T-cell (primary cell): Measurements from ENCODE around the gene ADGRG7. TPM values are rescaled to one million over a fixed set of nuclear protein-coding genes. Genes with fewer than 3 reads are reported as not detected.
"Not testable (repeated sequence)": the region's sequence is repeated elsewhere in the genome, so short reads cannot be mapped to it uniquely, and the experiment has no call there.

Source experiments
- ATAC-seq, 4 experiments: fragments of 200-7000 bp in 3 of 4; fragments of 150-1000 bp in 1 of 4; cut with Tn5 transposase; replicated peaks in 1 of 4; 1 replicate in 3 of 4; 2 replicates in 1 of 4; pipeline ENCODE4 v1.10.0; 2021; ENCODE audit warnings: moderate library complexity in 3 of 4, mild to moderate bottlenecking in 2 of 4, moderate number of reproducible peaks in 1 of 4
- CTCF ChIA-PET, 2 donors: fragments of 300-600 bp; sonication (Branson Sonifier 250); formaldehyde crosslinking; loops; one replicate each; lab custom pipeline; 2022; ENCODE audit warnings: antibody characterized with exemption in 2 of 2; lab: Charles Lee
- POLR2A ChIA-PET, 2 donors: fragments of 300-600 bp; sonication (Branson Sonifier 250); formaldehyde crosslinking; loops; one replicate each; lab custom pipeline; 2022; ENCODE audit warnings: antibody characterized with exemption in 2 of 2; lab: Charles Lee
- DNase-seq, 35 experiments: peaks; one replicate each; pipeline versions ENCODE4 v3.0.0 to v3.0.0-alpha.2; 2013 to 2023
- H3K27ac ChIP-seq: one replicate; pipeline ENCODE4 v1.5.1; 2013; ENCODE audit warnings: low read length
- H3K27me3 ChIP-seq, 2 experiments: replicated peaks in 1 of 2; 1 replicate in 1 of 2; 2 replicates in 1 of 2; pipeline versions ENCODE4 v1.6.1 to v1.7.0; 2013; ENCODE audit warnings: low read length in 1 of 2, mixed read lengths in 1 of 2; ENCODE audit not compliant: control insufficient read depth in 2 of 2, insufficient read depth in 2 of 2; ENCODE audit errors: extremely low read depth in 1 of 2
- H3K36me3 ChIP-seq, 2 donors: 1 replicate in 1 of 2; 2 replicates in 1 of 2; pipeline versions ENCODE4 v1.6.1 to v1.7.0; 2013; ENCODE audit warnings: low read length in 1 of 2; ENCODE audit not compliant: control insufficient read depth in 2 of 2, insufficient read depth in 1 of 2; ENCODE audit errors: extremely low read depth in 1 of 2
- H3K4me1 ChIP-seq, 2 experiments: 1 replicate in 1 of 2; 2 replicates in 1 of 2; pipeline versions ENCODE4 v1.6.1 to v1.7.0; 2013; ENCODE audit warnings: low read length in 2 of 2, mixed read lengths in 1 of 2; ENCODE audit not compliant: insufficient read depth in 2 of 2, control insufficient read depth in 1 of 2; ENCODE audit errors: extremely low read depth in 1 of 2
- H3K4me3 ChIP-seq, 2 donors: 1 replicate in 1 of 2; 2 replicates in 1 of 2; pipeline versions ENCODE4 v1.5.1 to v1.7.0; 2013; ENCODE audit warnings: mild to moderate bottlenecking in 2 of 2, low read length in 1 of 2, moderate library complexity in 1 of 2; ENCODE audit not compliant: control insufficient read depth in 1 of 2; ENCODE audit errors: extremely low read depth in 1 of 2
- H3K9me3 ChIP-seq: 2 replicates; pipeline ENCODE4 v1.7.0; 2013
- H3K27ac Mint-ChIP-seq, 2 donors: one replicate each; pipeline ENCODE4 v1.8.0; 2020 to 2021; ENCODE audit warnings: mild to moderate bottlenecking in 2 of 2, mixed read lengths in 2 of 2
- H3K27me3 Mint-ChIP-seq, 2 donors: one replicate each; pipeline ENCODE4 v1.8.0; 2021 to 2022; ENCODE audit warnings: mixed read lengths in 2 of 2
- H3K36me3 Mint-ChIP-seq: one replicate; pipeline ENCODE4 v1.8.0; 2021; ENCODE audit warnings: mixed read lengths
- H3K4me1 Mint-ChIP-seq, 3 donors: one replicate each; pipeline ENCODE4 v1.8.0; 2020 to 2022; ENCODE audit warnings: mixed read lengths in 3 of 3, mild to moderate bottlenecking in 1 of 3
- H3K4me3 Mint-ChIP-seq, 3 donors: one replicate each; pipeline ENCODE4 v1.8.0; 2020 to 2022; ENCODE audit warnings: mild to moderate bottlenecking in 3 of 3, mixed read lengths in 3 of 3, moderate library complexity in 3 of 3
- H3K9me3 Mint-ChIP-seq, 3 donors: one replicate each; pipeline ENCODE4 v1.8.0; 2020 to 2022; ENCODE audit warnings: mixed read lengths in 3 of 3
- WGBS: methylation state at CpG from one replicate; pipeline ENCODE4 v1.1.5; 2013; ENCODE audit warnings: missing lambda C conversion rate; ENCODE audit not compliant: insufficient coverage; 5-methylcytosine and 5-hydroxymethylcytosine counted together
- total RNA-seq, 35 experiments: library from RNA in 6 of 35; stranded (reverse) in 6 of 35; fragments of 120-200 nt in 1 of 35; gene quantifications; one replicate each; pipeline versions ENCODE4 v1.2.1 to v1.2.4 and lab custom pipeline; 2013 to 2026

Gene ADGRG7
- total RNA-seq, 5 donors from 2014 or later (not counting 1 experiment from before 2014, with no cell fraction given), result not detected

DNA sequence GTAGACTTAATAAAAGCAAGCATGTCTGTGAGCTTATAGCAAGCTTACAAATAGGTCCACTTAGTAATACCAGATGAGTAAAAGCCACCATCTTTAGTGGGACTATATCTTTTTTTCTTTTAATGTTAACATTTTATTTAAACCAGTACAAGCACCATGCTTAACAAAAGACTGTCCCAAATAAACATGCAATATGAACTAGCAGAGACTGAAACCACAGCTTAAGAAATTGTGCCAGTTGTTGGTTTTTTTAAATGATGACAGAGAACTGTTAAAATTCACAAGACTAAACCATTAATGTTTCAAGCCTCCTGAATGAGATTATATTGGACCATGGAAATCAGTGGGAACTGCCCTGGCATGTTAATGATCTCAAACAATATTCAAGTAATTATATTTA, 51.9 kb downstream of the ADGRG7 start:
- not testable (repeated sequence) for H3K4me1 ChIP-seq, H3K9me3 ChIP-seq, H3K9me3 Mint-ChIP-seq, H3K27me3 Mint-ChIP-seq, H3K27me3 ChIP-seq, DNase-seq, ATAC-seq, H3K36me3 ChIP-seq, H3K27ac Mint-ChIP-seq, H3K36me3 Mint-ChIP-seq, H3K4me3 Mint-ChIP-seq, H3K27ac ChIP-seq, H3K4me3 ChIP-seq
- ChIA-PET POLR2A (interaction anchor here in 1 of 2 donors (0.6 kb wide), 1 partner anchor 11 kb away, joined by 3 read pairs; no protein-coding TSS in a partner anchor), CTCF (interaction anchor here in 1 of 2 donors (0.6 kb wide), 2 partner anchors 49 to 1026 kb away, joined by 3 to 5 read pairs; no protein-coding TSS in a partner anchor)
- H3K4me1 Mint-ChIP-seq, result peaks cover 22 to 29% (median 23%) of the 10 kb centered on the region in 3 donors

DNA sequence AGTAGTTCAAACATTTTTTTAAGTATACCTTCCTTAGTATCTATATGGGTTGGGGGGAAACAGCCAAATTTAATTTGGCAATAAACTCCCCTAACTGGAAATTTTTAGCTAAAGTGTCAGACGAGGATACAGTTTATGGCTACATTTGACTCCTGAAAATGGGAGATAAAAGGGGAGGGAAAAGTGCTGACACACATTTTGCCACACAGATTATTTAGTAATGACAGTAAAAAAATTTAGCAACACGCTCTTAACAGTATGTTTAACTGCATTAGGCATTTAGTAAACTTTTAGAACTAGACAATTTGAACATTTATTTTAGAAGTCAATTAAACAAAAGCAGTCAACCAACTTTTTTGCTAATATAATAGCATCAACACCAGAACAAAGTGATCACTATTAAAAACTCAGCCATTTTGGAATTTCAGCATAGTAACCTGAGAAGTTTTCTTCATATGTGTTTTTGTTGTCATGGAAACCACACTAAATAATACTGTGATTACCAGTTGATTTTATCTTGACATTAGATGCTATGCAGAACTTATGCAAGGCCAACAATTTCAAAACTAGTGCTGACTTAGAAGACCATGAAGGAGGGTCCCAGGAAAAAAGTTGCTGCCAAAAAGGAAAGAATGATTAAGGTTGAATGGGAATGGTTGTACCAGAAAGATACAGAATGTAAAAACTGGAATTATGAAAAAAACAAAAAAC, 52.9 kb downstream of the ADGRG7 start:
- H3K36me3 Mint-ChIP-seq, result no peaks in the 10 kb centered on the region
- no peaks in the 10 kb centered on the region for H3K9me3 ChIP-seq
- peaks cover 22 to 29% (median 23%) of the 10 kb centered on the region in 3 donors for H3K4me1 Mint-ChIP-seq
- H3K27me3 ChIP-seq, result no peaks in the 10 kb centered on the region
- no CpG with 5 or more reads among the region's 2 CpGs for WGBS
- peak in 1 of 35 experiments; percentile 8 for DNase-seq
- no peak overlapping the region for H3K27ac Mint-ChIP-seq
- no peaks in the 10 kb centered on the region for H3K9me3 Mint-ChIP-seq
- peaks cover 0 to 5% of the 10 kb centered on the region in 2 experiments for H3K4me1 ChIP-seq
- no peak overlapping the region for H3K4me3 Mint-ChIP-seq
- no peak overlapping the region for H3K27ac ChIP-seq
- no peak for ATAC-seq
- ChIA-PET CTCF (no interaction called here), POLR2A (no interaction called here)
- peaks cover 0 to 2% of the 10 kb centered on the region in 2 donors for H3K27me3 Mint-ChIP-seq
- H3K36me3 ChIP-seq, result no peaks in the 10 kb centered on the region
- H3K4me3 ChIP-seq, result no peak overlapping the region

GRCh38 chr3:100665230-100665629, 55.8 kb downstream of the ADGRG7 start:
- Histone ChIP-seq H3K27ac (no peak overlapping the region), H3K4me1 (peaks cover 0 to 5% of the 10 kb centered on the region in 2 experiments), H3K27me3 (no peaks in the 10 kb centered on the region), H3K4me3 (peak overlapping the region in 1 of 2 donors; percentile 4), H3K9me3 (no peaks in the 10 kb centered on the region), H3K36me3 (no peaks in the 10 kb centered on the region)
- ATAC-seq, result peak; percentile 73 to 79 (median 77)
- DNase-seq, result peak in 9 of 35 experiments; percentile 2 to 31 (median 9)
- WGBS, result no CpG with 5 or more reads among the region's 7 CpGs
- Mint-ChIP-seq H3K27ac (peak overlapping the region; percentile 81 to 87), H3K9me3 (peaks cover 0 to 4% (median 2%) of the 10 kb centered on the region in 3 donors), H3K4me3 (peak overlapping the region; percentile 49 to 69 (median 67)), H3K36me3 (no peaks in the 10 kb centered on the region), H3K4me1 (peaks cover 22 to 29% (median 23%) of the 10 kb centered on the region in 3 donors), H3K27me3 (no peaks in the 10 kb centered on the region)
- ChIA-PET POLR2A (interaction anchor here in 1 of 2 donors (0.8 to 0.9 kb wide), 2 partner anchors 18 to 43 kb away, joined by 3 to 4 read pairs; no protein-coding TSS in a partner anchor), CTCF (interaction anchor here in 1 of 2 donors (0.6 to 1.5 kb wide), 6 partner anchors 13 to 671 kb away, joined by 3 to 7 read pairs (median 3); no protein-coding TSS in a partner anchor)

DNA sequence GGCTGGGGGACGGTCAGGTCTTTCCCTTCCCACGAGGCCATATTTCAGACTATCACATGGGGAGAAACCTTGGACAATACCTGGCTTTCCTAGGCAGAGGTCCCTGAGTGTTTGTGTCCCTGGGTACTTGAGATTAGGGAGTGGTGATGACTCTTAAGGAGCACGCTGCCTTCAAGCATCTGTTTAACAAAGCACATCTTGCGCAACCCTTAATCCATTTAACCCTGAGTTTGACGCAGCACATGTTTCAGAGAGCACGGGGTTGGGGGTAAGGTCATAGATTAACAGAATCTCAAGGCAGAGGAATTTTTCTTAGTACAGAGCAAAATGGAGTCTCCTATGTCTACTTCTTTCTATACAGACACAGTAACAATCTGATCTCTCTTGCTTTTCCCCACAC, 57.3 kb downstream of the ADGRG7 start:
- WGBS, result no CpG with 5 or more reads among the region's 6 CpGs
- Mint-ChIP-seq H3K9me3 (peaks cover 3 to 17% (median 10%) of the 10 kb centered on the region in 3 donors), H3K4me1 (peaks cover 22 to 29% (median 23%) of the 10 kb centered on the region in 3 donors)
- H3K4me3 ChIP-seq, H3K4me1 ChIP-seq, H3K36me3 Mint-ChIP-seq, H3K27me3 Mint-ChIP-seq, H3K36me3 ChIP-seq, H3K27ac ChIP-seq, POLR2A ChIA-PET, H3K27ac Mint-ChIP-seq, ATAC-seq, H3K4me3 Mint-ChIP-seq, H3K27me3 ChIP-seq, H3K9me3 ChIP-seq, DNase-seq, CTCF ChIA-PET: not testable (repeated sequence)

DNA sequence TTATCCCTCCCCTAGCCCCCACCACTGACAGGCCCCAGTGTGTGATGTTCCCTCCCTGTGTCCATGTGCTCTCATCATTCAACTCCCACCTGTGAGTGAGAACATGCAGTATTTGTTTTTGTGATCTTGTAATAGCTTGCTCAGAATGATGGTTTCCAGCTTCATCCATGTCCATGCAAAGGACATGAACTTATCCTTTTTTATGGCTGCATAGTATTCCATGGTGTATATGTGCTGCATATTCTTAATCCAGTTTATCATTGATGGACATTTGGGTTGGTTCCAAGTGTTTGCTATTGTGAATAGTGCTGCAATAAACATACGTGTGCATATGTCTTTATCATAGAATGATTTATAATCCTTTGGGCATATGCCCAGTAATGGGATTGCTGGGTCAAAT, 57.9 kb downstream of the ADGRG7 start:
- H3K27me3 Mint-ChIP-seq, H3K4me3 ChIP-seq, H3K4me3 Mint-ChIP-seq, H3K9me3 ChIP-seq, H3K27ac Mint-ChIP-seq, ATAC-seq, CTCF ChIA-PET, H3K27me3 ChIP-seq, H3K4me1 ChIP-seq, H3K27ac ChIP-seq, DNase-seq, H3K36me3 ChIP-seq, POLR2A ChIA-PET, H3K36me3 Mint-ChIP-seq: not testable (repeated sequence)
- H3K9me3 Mint-ChIP-seq, result peaks cover 3 to 17% (median 10%) of the 10 kb centered on the region in 3 donors
- H3K4me1 Mint-ChIP-seq, result peaks cover 21 to 27% (median 23%) of the 10 kb centered on the region in 3 donors
- WGBS, result no CpG with 5 or more reads among the region's 1 CpG

- DNase-seq, H3K27me3 Mint-ChIP-seq, H3K36me3 Mint-ChIP-seq, POLR2A ChIA-PET, ATAC-seq, H3K9me3 ChIP-seq, H3K4me3 ChIP-seq, H3K4me1 Mint-ChIP-seq, H3K4me3 Mint-ChIP-seq, H3K27me3 ChIP-seq, H3K27ac Mint-ChIP-seq, CTCF ChIA-PET, H3K36me3 ChIP-seq, H3K4me1 ChIP-seq, H3K27ac ChIP-seq: not testable (repeated sequence)
- peaks cover 3 to 17% (median 10%) of the 10 kb centered on the region in 3 donors for H3K9me3 Mint-ChIP-seq
- WGBS, result no CpG with 5 or more reads among the region's 2 CpGs
These were observed 61.6 kb downstream of the ADGRG7 start for GRCh38 chr3:100670995-100671394.
